CD4-positive, alpha-beta T cell treated with Interleukin-15 for 1 hour (primary cell): ENCODE results near the gene C2orf66.

Source experiments
- DNase-seq: peaks from one replicate; pipeline ENCODE4 v3.0.0-alpha.2; 2020

The C2orf66 gene

DNA sequence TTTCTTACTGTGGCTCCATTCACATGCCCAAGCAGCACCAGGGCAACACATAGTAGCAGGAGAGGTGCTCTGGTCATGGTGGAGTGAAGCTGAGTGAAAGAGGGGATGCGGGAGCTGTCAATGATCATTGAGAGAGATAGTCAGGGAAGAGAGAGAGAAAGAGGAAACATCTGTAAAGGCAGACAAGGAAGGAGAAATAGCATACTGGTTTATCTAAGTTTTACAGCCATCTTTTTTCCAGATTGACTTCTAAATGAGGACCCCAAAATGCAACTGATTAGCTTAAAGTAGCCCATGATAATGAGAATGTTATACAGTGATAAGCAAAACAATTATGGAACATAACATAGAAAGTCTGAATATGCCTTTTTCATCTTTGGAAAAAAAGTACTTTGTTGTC, at the start of gene C2orf66:
Gene C2orf66, minus strand, starts transcription at position 96 of the 400 bp plus-strand sequence. Its CDS starts 19 bp downstream, at position 77.
- no peak for DNase-seq

DNA sequence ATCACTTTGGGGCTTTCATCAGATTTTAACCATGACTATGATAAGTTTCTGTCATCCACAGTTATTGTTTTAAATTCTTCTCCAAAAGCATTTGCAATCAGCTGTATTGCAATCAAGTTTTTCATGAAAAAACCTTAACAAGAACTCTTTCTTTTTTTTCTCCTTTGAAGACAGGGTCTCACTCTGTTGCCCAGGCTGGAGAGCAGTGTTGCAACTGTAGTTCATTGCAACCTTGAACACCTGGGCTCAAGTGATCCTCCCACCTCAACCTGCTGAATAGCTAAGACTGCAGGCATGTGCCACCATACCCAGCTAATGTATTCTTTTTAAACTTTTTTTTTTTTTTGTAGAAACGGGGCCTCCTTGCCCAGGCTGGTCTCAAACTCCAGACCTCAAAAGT, 45.5 kb upstream of the C2orf66 start:
- DNase-seq, result no peak

DNA sequence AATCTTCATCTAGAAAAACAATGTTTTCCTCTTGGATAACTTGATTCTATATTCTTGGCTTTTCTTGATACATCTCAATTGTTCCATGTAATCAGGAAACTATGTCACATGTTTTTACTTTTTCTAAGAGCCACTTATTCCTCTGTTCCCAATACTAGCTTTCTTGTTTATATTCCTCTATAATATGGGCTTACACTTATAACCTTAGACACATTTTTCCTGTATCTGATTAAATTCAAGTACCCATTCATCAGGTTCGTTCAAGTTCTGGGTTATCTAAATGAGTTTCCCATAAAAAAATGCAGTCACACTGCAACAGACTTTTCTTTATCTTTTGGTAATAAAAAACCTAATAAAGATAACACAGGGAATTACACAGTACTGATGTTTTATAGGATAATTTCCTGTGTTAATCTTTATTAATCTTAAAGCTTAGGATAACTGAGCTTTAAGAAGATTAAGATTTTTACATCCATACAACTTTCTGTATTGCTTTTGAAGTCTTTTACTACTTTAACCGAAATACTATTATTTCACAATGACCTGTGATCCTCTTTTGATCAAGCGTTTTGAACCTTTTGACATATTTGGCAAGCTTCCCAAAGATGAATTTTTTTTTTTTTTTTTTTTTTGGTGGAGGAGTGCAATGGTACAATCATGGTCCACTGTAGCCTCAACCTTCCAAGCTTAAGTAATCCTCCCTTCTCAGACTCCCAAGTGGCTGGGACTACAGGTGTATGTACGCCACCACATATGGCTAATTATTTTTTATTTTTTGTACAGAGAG, 44.3 kb upstream of the C2orf66 start:
- DNase-seq, result no peak

DNA sequence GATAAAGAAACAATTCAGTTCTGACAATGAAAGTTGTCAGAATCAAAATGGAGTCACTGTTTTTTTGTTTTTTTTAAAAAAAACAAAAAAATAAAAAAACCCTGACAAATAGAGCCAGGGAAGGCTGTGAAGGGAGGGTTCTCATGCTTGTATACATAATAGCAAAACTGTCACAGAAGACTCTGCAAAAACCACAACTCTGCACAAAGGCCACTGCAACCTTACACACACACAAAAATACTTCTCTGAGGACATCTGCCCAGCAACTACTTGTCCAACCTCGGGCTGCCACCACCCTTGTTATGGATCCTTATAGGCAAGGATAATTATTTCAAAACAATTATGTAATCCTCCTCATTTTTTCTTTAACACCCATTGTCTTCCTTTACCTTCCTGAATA, 41.9 kb upstream of the C2orf66 start:
- DNase-seq, result no peak

DNA sequence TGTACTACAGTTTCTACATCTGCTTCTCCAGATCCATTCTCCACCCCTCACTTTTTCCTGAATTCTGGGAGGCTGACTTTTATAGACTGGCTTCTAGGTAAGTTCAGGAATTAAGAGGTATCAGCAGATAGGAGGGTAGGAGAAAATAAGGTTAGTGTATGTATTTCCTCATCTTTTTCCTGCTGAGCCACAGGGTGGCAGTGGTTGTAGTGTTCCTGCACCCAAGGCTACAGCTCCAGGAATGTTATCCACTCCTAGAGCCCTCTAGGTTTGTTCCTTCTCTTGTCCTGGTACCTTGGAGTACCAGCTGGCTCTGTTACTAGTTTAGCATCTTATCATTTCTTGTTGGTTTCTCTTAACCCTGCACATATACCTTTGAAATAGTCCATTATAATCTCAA, 40.7 kb upstream of the C2orf66 start:
- no peak for DNase-seq

DNA sequence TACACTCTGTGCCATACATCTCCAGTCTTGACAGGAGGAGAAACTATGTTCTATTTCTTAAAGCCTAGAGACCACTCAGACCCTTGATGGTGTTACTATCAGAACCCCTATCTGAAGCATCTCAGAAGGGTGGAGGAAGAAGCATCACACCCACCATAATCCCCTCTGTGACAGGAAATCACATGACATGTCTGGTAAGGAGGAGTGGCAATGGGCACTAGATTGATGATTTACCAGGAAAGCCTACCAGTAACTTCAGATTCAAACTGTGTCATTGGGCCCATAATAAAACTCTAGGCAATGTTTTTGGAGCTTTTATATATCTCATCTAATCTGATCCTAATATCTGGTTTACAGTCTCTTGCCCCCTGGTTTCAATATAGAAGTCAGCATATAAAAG, 37.1 kb upstream of the C2orf66 start:
- DNase-seq, result no peak

DNA sequence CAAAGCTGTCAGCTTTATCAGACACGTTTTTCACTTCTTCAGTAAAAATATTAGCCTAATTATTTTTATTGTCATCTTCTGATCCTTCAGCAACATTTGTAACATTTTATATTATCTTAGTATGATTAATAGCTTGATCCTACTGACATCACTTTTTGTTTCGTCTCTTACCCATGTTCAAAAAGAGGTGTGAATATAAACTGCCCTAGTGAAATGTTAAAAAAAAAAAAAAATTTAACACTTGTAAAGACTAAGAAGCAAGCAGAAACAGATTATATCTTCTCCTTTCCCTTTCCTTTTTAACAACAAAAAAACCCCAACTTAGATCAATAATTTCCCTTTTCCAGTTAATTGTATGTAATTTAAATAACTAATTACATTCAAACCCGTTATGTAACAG, 36.2 kb upstream of the C2orf66 start:
- no peak for DNase-seq

DNA sequence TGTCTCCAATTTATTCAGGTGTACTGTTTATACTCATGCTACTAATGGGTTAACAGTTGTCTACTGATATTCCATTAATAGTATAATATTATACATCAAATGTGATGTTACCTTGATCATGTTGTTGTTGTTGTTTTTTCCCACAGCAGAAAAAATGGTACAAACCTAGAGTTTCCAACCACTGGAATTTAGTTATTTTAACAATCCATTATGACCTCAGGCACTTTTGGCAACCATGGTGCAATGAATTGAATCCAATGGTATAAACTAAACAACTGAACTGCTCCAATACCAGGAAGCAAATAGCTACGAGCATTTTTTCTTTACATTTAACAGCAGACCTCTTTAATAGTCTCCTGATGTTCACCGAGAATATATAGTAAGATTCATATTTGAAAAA, 31.0 kb upstream of the C2orf66 start:
- DNase-seq, result no peak

DNA sequence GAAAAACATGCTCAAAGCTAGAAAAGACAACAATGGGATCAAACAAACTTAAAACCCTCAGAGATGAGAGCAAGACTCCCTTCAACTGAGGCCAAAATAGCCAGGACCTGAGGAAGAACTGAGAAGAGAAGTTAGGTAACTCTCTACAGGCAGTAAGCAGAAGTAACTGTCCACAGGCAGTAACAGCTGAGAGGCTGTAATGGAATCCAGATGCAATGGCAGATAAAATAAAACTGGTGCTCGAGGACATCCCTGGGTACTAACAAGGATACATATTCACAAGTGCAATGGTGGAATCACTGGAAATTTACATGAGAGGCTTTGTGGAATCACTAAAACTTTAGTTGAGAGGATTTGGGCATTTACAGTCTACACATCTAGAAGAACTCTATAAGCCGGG, 30.4 kb upstream of the C2orf66 start:
- no peak for DNase-seq

DNA sequence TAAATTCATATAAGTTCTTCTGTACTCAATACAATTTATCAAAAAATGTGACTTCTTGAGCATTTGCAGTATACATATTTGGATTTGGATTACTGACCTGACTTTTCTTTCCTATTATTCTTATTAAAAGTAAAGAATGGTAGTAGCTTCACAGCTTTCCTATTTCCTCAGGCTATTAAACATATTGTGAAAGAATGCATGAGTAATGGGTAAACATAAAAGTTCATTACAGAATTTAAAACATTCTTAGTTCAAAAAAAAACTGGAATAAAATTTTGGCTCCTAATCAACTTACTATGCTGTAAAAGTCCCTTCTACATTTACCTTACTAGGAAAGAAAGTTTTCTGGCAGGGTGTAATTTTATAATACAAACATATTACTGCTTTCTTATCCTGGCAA, 27.3 kb upstream of the C2orf66 start:
- no peak for DNase-seq

DNA sequence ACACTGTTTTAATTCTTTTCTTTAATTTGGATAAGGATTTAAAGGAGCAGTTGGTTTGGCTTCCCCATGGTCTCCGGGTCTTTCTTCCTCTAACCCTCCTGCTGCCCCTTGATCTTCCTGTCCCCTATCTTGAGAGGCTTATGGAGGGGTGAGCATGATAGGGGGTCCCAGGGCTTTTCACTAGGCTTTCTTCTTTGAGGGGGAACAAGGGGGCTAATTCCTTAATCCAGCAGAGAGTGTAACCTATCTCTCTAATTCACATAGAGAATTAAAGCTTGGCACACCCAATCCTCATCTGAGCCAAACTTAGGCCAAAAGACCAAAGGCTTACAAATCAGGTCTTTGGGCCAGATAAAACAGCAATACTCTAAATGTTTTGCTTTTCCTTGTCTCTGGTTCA, 21.5 kb upstream of the C2orf66 start:
- DNase-seq, result no peak

DNA sequence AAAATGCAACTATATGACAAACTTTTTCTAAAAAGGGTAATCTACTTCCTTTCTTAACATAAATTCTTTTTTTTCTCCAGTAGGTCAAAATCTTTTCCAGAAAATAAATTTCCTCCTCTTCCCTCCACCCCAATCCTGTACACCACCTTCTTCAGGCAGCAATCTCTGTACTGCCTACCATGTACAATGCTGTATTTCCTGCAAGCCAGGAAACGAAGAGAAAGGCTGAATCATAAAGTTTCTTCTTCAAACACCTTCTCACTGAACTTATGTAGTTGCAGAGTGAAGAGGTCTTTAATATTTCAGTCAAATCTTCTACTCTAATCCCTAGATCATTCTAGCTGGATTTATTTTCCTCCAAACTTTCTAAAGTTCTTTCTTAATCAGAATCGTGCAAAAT, 18.2 kb upstream of the C2orf66 start:
- DNase-seq, result no peak

DNA sequence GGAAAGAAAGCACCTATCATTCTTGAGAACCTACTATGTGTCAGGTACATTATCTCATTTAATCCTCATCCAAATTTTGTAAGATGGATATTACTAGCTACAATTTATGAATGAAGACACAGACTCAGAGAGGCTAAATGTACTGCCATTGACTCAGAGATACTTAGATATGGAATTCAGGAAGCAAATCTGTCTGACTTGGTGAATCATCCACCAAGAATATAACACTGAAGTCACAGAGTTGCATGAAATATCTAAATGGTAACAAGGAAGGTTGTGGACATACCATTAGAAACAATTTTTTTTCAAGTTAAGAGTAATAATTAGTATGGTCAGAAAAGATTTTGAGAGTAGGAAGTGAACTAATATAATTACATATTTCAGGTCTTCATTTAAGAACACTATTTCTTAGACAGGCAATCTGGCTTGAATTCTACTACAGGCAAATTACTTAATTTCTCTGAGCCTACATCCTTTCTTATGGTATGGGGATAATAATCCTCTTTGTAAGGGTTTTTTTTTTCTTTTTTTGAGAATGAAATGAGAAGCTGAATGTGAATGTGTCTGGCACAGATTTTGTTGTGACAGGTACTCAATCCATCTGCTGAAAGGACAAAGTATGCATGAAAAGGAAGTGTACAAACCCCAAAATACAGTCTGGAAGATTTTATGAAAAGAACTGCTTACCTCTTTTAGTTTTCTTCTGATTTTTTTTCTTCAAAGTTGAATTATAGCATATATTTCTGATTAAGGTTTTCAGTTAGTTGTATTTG, 14.8 kb upstream of the C2orf66 start:
- DNase-seq, result no peak

DNA sequence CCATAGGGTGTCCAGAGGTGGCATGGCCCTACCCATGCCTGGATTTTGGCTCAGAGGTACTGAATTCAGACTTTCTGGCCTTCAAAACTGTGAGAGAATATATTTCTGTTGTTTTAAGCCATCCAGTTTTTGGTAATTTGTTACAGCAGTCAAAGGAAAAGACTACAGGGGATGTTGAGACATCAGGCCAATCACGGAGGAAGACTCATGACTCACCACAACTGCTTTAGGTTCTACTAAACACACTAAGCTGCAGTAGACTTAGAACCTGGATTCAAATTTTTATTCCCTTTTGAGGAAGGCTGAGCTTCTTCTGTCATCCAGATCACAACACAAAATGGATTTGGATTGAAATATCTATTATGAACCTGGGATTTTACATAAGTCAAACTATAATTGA, 12.0 kb upstream of the C2orf66 start:
- no peak for DNase-seq

DNA sequence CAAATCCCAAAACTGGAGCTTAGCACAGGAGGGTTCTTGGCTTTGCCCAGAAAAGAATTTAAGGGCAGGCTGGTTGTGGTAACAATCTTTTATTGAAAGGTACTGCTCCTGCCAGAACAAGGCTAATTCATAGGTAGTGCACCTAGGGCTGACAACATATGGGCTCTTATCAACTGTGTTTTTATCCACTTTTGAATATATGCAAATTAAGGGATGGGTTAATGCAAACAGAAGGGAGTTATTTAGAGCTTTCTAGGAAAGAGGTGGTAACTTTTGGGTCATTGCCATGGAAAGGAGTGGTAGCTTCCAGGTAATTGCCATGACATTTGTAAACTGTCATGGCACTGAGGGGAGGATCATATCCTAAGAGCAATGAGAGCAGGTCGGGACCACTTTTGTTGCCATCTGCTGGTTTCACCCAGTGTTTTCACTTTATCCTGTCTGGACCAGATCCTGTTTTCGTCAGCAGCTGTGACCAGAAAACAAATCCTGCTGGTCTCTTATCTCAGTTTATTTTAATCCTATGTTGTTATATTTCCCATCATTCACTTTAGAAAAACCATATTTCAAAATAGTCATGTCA, 981 bp downstream of the C2orf66 start:
- no peak for DNase-seq

DNA sequence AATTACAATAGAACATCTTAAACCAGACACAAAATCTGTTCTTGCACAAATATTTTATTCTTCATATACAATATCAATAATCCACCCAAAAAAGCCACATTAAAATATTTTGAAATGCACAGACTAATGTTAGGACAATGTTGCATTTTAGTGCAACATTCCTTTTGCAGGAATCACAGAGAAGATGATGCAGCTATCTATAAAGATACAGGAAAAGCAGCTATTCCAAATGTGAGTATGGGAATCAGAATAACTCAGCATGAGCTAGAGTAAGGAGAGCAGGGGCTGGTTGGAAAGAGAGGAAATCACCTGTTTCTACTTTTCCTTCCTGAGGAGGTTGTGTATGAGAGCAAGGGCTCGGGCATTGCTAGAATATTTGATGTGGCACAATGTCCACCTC, 4.8 kb downstream of the C2orf66 start:
- no peak for DNase-seq

DNA sequence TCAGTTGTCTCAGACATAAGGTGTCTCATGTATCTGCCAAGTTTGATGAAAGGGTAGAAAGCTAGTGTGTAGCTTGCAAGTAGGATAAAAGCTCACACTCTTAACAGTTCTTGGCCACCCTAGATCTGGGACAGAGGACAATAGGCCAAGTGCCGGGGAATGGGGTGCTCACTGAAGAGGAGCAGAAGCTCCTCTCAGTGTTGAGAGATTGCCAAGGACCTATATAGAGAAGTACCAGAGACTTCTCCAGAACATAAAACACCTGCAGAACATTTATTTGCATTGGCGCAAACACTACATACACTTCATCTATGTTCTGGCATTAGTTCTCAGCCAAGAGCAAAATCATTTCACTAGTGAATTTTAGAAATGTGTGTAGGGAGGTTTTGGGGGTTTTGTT, 6.8 kb downstream of the C2orf66 start:
- DNase-seq, result no peak

DNA sequence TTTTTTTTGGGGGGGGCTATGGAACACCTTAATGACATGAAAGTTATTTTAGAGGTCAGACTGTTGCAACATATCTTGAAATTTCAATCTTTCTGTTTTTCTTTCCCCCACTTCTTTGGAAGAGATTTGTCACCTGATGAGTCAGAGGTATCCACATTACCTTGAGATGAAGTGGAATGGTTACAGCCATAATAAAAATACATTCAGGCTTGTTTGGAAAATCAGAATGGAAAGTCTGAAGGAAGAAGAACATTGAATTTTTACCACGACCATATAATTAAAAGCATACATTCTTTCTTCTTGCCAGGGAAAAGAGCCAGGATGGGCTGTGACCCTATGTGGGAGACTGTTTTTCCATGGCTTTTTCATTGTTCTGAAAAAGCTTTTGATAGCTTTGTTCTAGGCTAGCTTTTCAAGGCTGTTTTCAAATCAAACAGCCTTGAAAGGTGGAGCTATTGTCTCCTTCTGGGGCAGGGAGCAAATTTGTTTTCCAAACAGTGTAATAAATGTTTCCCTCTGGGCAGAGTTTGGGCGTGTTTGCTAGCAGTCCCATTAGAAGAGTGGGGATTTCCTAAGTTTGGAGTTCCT, 7.4 kb downstream of the C2orf66 start:
- no peak for DNase-seq

DNA sequence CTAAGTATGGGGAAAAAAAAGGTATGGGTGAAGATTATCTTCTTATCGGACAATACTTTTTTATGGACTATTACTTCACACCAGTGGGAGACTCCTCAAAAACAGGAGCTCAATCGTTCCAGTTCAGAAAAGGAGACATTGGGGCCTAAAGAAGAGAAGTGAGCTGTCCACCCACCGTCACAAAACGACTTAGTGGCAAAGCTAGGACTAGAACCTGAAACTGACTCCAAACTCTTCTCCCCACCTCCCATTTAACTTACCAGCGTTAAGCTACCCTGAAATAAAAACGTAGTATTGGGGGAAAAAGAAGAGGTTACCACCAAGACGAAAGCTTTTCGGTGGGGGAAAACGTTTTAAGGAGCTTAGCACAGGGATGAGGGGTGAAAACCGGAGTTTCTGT, 10.2 kb downstream of the C2orf66 start:
- no peak for DNase-seq

DNA sequence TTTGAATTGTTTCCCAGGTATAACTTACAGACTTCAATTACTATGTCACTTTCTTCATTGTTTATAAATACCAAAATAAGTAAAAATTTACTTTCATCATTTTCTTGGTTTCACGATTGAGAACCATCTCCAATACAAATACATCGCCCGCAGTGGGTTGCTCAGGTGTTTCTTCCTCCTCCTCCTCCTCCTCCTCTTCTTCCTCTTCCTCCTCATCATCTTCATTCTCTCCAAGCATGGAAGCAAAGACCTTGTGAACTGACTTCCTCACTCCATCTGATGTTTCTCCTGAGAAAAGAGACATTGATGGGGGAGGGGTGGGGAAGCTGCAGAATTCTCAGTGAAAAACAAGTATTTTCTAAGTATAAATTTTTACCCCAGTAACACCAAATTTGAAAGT, 16.3 kb downstream of the C2orf66 start:
- no peak for DNase-seq

DNA sequence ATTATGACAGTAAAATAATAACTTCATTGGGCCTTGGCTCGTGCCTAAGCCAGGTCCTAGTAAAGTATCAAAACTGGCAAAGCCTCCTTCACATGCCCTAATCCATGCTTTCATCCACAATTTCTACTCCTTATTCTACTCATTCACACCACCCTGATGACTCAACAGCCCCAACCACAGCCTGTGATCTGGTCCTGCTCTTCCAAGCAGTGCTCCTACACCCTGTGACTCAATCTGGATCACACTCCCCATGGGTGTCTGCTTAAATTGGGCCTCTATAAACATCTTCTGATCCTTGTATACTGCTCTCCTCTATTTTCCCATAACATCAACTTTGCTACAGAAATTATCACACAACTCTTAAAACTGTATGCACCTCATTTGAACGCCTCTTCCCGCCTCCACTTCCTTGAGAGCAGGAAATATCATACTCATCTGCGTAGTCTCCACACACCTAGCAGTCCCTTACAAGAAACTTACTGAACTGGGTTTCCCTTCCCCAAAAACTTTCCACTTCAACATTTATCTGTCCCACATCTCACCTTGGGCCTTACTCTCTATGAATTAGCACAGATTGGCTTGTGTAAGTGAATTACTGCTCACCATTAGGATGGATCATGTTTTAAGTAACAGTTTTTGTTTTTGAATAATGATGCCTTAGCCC, 25.6 kb downstream of the C2orf66 start:
- DNase-seq, result no peak

DNA sequence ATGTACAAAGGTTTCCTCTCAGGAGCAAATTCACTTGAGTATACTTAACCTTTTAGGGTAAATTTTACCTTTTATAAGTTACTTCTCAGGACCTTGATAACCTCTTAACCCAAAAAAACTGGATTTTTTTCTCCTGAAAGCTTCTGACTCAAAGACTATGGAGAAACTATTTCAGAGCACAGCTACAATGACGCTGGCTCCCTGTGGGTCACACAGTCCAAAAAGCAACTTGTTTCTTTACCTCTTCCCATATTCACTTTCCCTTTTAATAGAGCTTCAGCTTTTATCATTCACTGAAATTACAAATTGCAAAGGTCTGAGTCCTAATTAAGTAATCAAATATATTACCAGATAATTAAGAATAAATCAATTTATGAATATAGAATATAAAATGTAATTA, 42.1 kb downstream of the C2orf66 start:
- no peak for DNase-seq

DNA sequence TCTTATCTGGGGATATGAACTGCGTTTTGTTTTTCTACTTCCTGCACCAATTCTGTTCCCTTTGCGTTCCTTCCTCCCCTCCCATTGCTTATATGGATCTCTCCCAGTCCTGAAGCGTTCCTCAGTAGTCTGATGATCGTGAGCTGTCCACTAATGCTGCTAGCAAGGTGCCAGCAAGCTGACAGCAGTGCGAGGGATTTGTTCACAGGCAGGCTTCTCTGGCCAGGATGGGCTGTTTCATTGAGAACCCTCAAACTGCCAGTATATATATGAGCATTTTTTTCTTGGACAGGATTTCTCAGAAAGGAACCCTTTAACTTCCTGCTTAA, 49.8 kb downstream of the C2orf66 start:
- no peak for DNase-seq
